NCI-H2171 treated with DMSO at 0.1 percent for 48 hours (cell line): Measurements from ENCODE around the gene C1orf232.

ENCODE experiments used
- DNase-seq: peaks from one replicate; lab custom pipeline; 2025; lab: John Stamatoyannopoulos, UW

C1orf232 gene

DNA sequence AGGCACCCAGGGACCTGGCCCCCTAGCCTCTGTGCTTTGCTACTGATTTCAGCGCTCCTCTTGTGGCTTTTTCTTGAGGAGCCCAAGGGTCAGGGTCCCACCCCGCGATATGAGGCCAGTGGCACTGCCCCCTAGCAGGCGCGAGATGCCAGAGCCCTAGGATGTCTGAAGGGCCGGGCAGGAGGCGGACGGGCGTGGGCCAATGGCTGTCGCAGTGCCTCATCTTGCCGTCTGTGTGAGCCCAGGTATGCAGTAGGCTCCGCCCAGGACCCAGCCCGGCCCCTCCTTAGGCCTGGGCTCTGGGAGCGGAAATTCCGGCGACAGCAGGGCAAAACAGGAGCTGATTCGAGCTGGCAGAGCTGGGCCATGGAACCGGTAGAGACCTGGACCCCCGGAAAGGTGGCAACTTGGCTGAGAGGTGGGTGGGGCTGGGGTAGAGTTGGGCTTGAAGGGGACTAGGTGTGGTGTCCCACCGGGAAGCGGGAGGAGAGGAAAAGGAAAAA lies 8.5 kb upstream of the C1orf232 start, which contains the start of gene CNKSR1:
Gene CNKSR1, plus strand, starts transcription at position 310 of the 503 bp plus-strand sequence. Its CDS starts 57 bp downstream, at position 367.
- DNase-seq: no peak

DNA sequence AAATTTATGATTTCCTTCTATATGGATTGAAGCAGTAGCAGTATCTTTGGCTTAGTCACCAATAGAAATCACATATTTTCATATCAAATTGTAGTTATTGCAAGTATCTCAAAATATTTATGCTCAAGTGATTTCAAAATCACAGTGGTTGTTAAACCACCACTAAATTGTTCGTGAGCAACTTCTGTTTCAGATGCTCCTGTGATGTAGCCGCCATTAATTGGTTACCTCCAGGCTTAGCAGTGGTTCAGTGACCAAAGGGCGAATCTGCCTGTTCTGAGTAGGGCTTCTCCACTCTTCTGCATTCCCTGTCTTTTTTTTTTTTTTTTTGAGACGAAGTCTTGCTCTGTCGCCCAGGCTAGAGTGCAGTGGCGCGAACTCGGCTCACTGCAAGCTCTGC lies 6.6 kb upstream of the C1orf232 start:
- DNase-seq: no peak

DNA sequence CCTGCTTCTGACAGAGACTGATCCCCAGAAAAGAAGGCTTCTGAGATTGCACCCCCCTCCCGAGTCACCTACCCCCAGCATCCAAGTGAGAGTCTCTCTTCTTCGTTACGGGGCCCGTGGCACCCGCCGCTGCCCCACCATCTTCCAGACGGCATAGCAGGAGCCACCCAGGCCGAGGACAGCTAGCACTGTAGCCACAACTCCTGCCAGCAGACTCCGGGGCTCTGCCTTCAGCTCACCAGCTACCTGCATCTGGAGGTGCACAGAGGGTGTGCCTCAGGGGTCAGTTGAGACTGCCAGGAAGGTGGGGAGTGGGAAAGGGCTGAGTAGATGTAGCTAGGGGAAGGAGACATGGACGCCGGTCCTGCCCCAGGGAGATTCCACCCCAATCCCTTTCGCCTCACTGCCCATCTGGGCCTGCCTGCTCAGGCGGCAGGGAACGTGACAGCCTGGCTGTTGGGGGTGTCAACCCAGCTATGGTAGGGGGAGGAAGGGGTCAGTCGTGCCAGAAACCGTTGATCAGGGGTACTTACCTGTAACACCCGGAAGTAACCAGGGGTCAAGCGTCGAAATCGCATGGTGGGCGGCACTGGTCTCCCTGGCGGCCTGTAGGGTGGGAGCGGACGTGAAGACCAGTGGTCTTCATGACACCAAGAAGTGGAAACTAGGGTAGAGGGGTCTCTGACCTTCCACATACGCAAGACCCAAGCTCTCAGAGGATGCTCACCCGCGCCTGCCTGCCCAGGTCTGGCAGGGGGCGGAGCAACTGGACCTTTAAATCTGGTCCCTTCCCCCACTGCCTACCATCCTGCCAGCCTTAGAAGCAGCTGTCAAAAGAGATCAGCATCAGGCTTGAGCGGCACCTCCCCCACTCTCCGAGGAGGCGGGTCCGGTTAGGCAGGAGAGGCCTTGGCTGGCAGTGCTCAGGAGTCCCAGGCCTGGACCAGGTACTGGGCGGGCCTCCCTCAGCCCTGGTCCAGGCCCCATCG lies 2.6 kb upstream of the C1orf232 start, which contains the start of gene ZNF593OS:
Gene ZNF593OS, minus strand, starts transcription at position 749 of the 989 bp plus-strand sequence. Its CDS starts 171 bp downstream, at position 578.
- no peak for DNase-seq

DNA sequence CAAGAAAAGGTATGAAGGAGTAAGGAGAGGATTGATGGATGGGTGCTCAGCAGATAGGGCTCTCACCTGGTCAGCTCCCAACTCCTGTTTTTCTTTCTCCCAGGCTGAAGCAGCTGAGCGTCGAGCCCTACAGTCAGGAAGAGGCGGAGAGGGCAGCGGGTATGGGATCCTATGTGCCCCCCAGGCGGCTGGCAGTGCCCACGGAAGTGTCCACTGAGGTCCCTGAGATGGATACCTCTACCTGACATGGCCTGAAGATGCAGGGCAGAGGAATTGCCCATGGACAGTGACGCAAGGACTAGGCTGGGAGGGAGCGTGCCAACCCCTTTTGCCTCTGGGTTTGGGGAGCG lies 1.7 kb upstream of the C1orf232 start:
- no peak for DNase-seq

- DNase-seq: peak; percentile 87
Observed at GRCh38 chr1:26169669-26170471, 1.1 kb upstream of the C1orf232 start, which contains the start of gene ZNF593. Gene ZNF593 (plus strand): TSS chr1:26169908. CDS start chr1:26169984, 76 bp downstream.

GRCh38 chr1:26169198-26169554 lies 413 bp upstream of the C1orf232 start:
- peak; percentile 69 for DNase-seq

- DNase-seq: no peak
Observed at GRCh38 chr1:26166719-26167281, 2.0 kb downstream of the C1orf232 start.

- DNase-seq: peak; percentile 36
Observed at GRCh38 chr1:26164861-26165842, 3.6 kb downstream of the C1orf232 start.

GRCh38 chr1:26164036-26164860 lies 4.5 kb downstream of the C1orf232 start:
- DNase-seq: no peak

GRCh38 chr1:26163684-26164035 lies 5.1 kb downstream of the C1orf232 start:
- DNase-seq: no peak

DNA sequence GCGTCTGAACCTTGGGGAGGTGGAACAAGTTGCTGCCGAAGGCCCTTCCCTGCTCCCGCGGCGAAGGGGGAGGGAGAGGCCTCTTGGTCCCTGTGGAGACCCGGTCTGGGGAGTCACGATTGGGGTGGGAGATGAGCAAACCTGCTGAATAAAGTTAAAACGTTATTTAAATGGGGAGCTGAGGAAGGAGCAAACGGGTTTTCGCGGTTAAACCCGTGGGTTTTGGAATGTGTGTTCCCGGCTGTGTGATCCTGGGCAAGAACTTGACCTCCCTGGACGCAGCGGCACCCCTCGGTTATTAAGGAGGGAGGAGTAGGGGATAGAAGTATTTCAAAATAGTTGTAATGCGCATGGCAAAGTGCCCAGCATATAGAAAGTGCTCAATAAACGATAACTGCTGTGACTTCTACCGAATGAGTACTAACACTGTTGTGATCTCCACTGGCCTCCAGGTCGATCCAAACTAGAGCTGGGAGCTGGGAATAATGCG lies 6.5 kb downstream of the C1orf232 start:
- no peak for DNase-seq

DNA sequence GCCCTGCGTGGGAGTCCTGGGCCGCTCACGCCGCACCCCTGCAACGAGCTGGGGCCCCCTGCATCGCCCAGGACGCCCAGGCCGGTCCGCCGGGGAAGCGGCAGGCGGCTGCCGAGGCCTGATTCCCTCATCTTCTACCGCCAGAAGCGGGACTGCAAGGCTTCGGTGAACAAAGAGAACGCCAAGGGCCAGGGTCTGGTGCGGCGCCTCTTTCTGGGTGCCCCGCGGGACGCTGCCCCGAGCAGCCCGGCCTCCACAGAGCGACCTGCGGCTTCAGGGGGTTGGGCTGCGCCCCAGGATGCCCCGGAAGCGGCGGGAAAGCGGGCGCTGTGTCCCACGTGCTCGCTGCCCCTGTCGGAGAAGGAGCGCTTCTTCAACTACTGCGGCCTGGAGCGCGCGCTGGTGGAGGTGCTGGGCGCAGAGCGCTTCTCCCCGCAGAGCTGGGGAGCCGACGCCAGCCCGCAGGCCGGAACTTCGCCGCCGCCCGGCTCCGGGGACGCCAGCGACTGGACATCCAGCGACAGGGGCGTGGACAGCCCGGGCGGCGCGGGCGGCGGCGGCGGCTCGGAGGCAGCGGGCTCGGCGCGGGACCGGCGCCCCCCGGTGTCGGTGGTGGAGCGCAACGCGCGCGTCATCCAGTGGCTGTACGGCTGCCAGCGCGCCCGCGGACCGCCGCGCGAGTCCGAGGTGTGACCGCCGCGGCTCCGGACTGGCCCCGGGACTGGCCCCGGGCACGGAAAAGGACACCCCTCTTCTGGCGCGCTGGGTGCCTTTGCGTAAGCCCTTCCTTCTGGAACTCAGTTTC lies 7.1 kb downstream of the C1orf232 start:
- DNase-seq: no peak

DNA sequence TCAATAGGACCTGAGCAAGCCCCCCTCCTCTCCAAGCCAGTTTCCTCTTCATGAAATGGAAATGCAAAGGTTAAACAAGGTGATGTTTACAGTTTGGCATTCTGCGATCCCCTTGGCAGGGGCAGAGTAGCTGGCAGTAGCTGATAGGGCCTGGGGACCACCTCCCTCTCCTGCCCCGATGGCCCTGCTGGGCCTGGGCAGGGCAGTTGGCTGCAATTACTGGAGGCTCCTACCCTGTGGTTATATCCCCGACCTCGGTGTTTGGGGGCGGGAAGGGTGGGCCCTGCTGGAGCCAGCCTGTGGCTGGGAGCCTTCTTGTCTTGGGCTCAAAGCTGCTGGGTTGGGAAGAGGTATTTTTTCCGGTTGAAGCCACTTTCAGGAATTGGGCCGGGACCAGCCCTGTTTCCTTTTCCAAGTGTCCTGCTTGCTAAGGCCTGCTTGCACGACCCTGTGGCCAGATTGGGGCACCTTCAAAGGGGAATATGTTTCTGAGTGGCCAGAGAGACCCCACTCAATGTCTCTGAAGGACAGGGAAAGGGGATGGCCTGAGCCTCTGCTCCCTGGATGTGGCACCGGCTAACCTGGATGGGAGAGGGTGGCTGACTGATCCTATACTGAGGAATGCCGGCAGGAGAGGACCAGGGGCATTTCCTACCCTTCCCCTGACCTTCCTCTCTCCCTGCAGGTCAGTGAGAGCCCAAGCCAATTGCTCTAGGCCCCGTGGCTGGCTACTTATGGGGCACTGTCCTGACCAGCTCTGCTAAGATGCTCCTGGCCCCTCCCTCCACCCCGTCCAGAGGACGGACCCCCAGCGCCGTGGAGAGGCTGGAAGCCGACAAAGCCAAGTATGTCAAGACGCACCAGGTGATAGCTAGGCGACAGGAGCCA lies 8.0 kb downstream of the C1orf232 start:
- no peak for DNase-seq

DNA sequence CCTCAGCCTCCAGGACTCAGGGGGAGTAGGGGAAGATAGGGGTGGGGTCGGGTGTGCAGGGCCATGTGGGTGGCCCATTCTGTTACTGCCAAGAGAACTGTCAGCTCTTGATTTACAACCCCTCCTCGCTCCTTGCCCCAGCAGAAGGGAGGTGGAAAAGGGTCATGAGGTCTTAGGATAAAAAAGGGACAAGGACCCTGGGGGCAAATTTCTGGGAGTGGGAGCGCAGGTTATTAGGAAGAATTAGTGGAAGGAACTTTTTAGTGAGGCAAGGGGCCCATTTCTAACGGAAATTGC lies 9.1 kb downstream of the C1orf232 start:
- DNase-seq: no peak

DNA sequence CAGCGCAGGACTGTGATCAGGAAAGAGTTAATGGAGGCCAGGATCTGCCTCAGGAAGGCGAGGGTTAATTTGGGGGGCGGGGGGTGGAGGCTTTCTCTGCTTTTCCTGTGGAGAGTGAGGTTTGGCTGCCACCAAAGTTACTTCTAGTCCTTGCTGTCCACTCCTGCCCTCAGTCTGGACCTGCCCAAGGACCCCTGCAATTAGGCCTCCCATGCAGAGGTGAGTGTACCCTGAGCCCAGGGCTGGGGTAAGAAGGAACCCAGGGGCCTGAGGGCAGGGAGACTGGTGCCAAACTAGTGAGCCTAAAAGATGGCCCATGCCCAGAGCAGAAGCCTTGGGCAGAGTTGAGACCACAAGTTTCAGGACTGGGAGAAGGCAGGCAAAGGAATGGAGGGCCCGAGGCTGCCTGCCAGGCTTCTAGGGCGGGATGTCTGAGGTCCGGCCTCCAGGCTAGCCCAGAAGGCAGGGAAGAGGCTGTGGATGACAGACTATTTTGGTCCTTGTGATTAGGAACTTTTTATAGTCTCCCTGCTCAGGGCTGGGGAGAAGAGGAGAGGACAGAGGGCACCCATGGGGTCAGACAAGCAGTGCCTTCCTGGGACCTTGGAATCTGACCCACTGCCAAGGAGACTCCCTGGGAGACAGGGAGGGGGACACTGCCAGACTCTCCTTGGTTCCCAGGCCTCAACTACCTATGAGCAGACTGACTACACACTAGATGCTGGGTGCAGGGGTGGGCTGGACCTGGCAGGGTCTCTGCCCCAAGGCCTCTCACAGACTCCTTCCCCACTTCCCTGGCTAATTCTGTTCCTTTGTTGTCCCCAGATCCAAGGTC lies 9.6 kb downstream of the C1orf232 start, which contains the start of gene FAM110D:
Gene FAM110D, plus strand, starts transcription at position 172 of the 835 bp plus-strand sequence. CDS start 2,213 bp downstream, outside the sequence.
- no peak for DNase-seq

- DNase-seq: no peak
Observed at GRCh38 chr1:26158271-26158907, 10.4 kb downstream of the C1orf232 start.
